Stimulated activated CD8-positive, alpha-beta memory T cell treated with anti-CD3 and anti-CD28 coated beads, Interleukin-15, amount 100 ng/mL, for 1 hour (primary cell): ENCODE data around the gene KLHL40.

Experiments used
- DNase-seq: peaks from one replicate; pipeline ENCODE4 v3.0.0-alpha.2; 2020; ENCODE audit warnings: low read depth

KLHL40 gene

GRCh38 chr3:42668793-42669217 lies 16.5 kb upstream of the KLHL40 start:
- no peak for DNase-seq

- no peak for DNase-seq
Measured at GRCh38 chr3:42670051-42670576, 15.2 kb upstream of the KLHL40 start.

- no peak for DNase-seq
Measured at GRCh38 chr3:42670670-42671069, 14.7 kb upstream of the KLHL40 start.

GRCh38 chr3:42672515-42672914 lies 12.8 kb upstream of the KLHL40 start:
- no peak for DNase-seq

GRCh38 chr3:42673082-42673481 lies 12.3 kb upstream of the KLHL40 start:
- no peak for DNase-seq

- DNase-seq = no peak
Measured at GRCh38 chr3:42674146-42674545, 11.2 kb upstream of the KLHL40 start.

- DNase-seq = no peak
Measured at GRCh38 chr3:42675909-42676308, 9.4 kb upstream of the KLHL40 start.

- DNase-seq = no peak
Measured at GRCh38 chr3:42678447-42678846, 6.9 kb upstream of the KLHL40 start.

GRCh38 chr3:42680271-42680670 lies 5.1 kb upstream of the KLHL40 start:
- DNase-seq = no peak

GRCh38 chr3:42680806-42681205 lies 4.5 kb upstream of the KLHL40 start:
- no peak for DNase-seq

- no peak for DNase-seq
Measured at GRCh38 chr3:42681361-42682038, 3.8 kb upstream of the KLHL40 start.

GRCh38 chr3:42682301-42683070 lies 2.9 kb upstream of the KLHL40 start:
- no peak for DNase-seq

- no peak for DNase-seq
Measured at GRCh38 chr3:42683875-42684598, 1.3 kb upstream of the KLHL40 start.

GRCh38 chr3:42684632-42685362 lies 540 bp upstream of the KLHL40 start:
- DNase-seq = no peak

GRCh38 chr3:42685891-42686820 lies 819 bp downstream of the KLHL40 start:
- DNase-seq = no peak

- DNase-seq = no peak
Measured at GRCh38 chr3:42686832-42687650, 1.7 kb downstream of the KLHL40 start.

- DNase-seq = no peak
Measured at GRCh38 chr3:42688016-42688415, 2.7 kb downstream of the KLHL40 start.

GRCh38 chr3:42688487-42689420 lies 3.4 kb downstream of the KLHL40 start:
- no peak for DNase-seq
